SU-DHL-6 (cell line): ENCODE results near the gene GRAMD4.

ENCODE experiments used
- H2AFZ ChIP-seq: fragments of 200-600 bp; sonication (generic); 2 replicates; pipeline ENCODE4 v1.6.1; 2014; ENCODE audit warnings: low read depth, mild to moderate bottlenecking, moderate library complexity, mixed read lengths, antibody characterized with exemption, low read length; ENCODE audit not compliant: severe bottlenecking
- H3F3A ChIP-seq: fragments of 200-600 bp; shearing (Covaris generic); 2 replicates; pipeline ENCODE4 v1.6.0; 2016; ENCODE audit warnings: antibody characterized with exemption, mild to moderate bottlenecking; ENCODE audit not compliant: insufficient read depth
- H3K27ac ChIP-seq: fragments of 200-600 bp; sonication (generic); 2 replicates; pipeline ENCODE4 v1.5.1; 2016; ENCODE audit warnings: low read depth, mild to moderate bottlenecking, low read length, moderate library complexity, mixed read lengths
- H3K27me3 ChIP-seq: fragments of 200-600 bp; sonication (generic), shearing (Covaris generic); 2 replicates; pipeline ENCODE4 v1.6.0; 2014; ENCODE audit warnings: mild to moderate bottlenecking, low read length
- H3K36me3 ChIP-seq: fragments of 200-600 bp; sonication (generic); 2 replicates; pipeline ENCODE4 v1.6.1; 2014; ENCODE audit warnings: mild to moderate bottlenecking, low read length, mixed read lengths
- H3K4me2 ChIP-seq: fragments of 300-600, 200-600 bp; shearing (Covaris generic), sonication (generic); 2 replicates; pipeline ENCODE4 v1.6.0; 2014; ENCODE audit warnings: low read length, low read depth, mild to moderate bottlenecking; ENCODE audit not compliant: poor library complexity, severe bottlenecking
- H3K4me3 ChIP-seq: fragments of 200-600 bp; sonication (generic); 2 replicates; pipeline ENCODE4 v1.5.1; 2014; ENCODE audit warnings: antibody characterized with exemption, low read length, mild to moderate bottlenecking, mixed read lengths; ENCODE audit not compliant: insufficient read depth, poor library complexity, severe bottlenecking
- H3K79me2 ChIP-seq: fragments of 200-600 bp; sonication (generic); 2 replicates; pipeline ENCODE4 v1.6.1; 2014; ENCODE audit warnings: mild to moderate bottlenecking, low read length, moderate library complexity; ENCODE audit not compliant: insufficient read depth
- H3K9ac ChIP-seq: fragments of 200-600 bp; sonication (generic); 2 replicates; pipeline ENCODE4 v1.7.0; 2014; ENCODE audit warnings: mild to moderate bottlenecking, low read length
- H3K9me2 ChIP-seq: fragments of 200-600 bp; sonication (generic); replicated peaks from 2 replicates; pipeline ENCODE4 v1.6.1; 2014; ENCODE audit warnings: low read length; ENCODE audit not compliant: insufficient read depth
- H3K9me3 ChIP-seq: fragments of 200-600 bp; sonication (generic); 2 replicates; pipeline ENCODE4 v1.6.1; 2014; ENCODE audit warnings: low read length, mixed read lengths; ENCODE audit not compliant: insufficient read depth
- H4K20me1 ChIP-seq: fragments of 200-600 bp; sonication (generic); 2 replicates; pipeline ENCODE4 v1.6.1; 2014; ENCODE audit warnings: low read depth, mild to moderate bottlenecking, antibody characterized with exemption, low read length, moderate library complexity, mixed read lengths
- CTCF ChIP-seq: fragments of 200-600 bp; sonication (generic); IDR thresholded peaks from one replicate; pipeline ENCODE4 v1.5.1; 2017; ENCODE audit warnings: antibody characterized with exemption, mild to moderate bottlenecking, low read length, moderate library complexity; ENCODE audit not compliant: insufficient read depth, poor library complexity, severe bottlenecking
- EZH2phosphoT487 ChIP-seq: fragments of 200-600 bp; sonication (generic), shearing (Covaris generic); conservative IDR thresholded peaks from 2 replicates; pipeline ENCODE4 v1.6.1; 2018; ENCODE audit warnings: mild to moderate bottlenecking, antibody characterized with exemption, low read length, moderate library complexity, mixed read lengths

GRAMD4 gene

DNA sequence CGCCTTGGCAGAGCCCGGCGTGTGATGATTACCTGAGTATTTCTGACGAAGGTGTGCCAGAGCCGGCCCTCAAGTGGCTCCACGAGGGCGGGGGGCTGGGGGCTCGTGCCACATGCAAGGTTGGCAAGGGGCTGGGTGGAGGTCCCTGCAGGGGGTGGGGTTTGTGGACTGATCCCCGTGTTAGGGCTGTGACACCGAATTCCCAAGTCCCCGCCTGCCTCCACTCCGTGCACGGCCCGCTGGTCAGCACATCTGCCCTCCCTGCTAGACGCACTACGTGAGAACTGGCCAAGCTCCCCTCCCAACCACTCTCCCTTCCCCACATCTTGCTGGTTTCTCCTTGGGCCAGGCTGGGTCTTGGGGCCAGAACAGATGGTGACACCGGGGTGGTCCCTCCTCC, 34.2 kb downstream of the GRAMD4 start:
- H3K9ac ChIP-seq: no peak overlapping the region
- H3K4me3 ChIP-seq: no peak overlapping the region
- H3F3A ChIP-seq: no peaks in the 10 kb centered on the region
- H3K36me3 ChIP-seq: no peaks in the 10 kb centered on the region
- H3K27ac ChIP-seq: no peak overlapping the region
- TF ChIP-seq EZH2phosphoT487: no peak
- TF ChIP-seq CTCF: no peak
- H3K4me2 ChIP-seq: no peak overlapping the region
- no peak overlapping the region for H2AFZ ChIP-seq
- no peaks in the 10 kb centered on the region for H3K27me3 ChIP-seq
- H3K9me2 ChIP-seq: no peaks in the 10 kb centered on the region
- no peaks in the 10 kb centered on the region for H3K79me2 ChIP-seq
- no peaks in the 10 kb centered on the region for H4K20me1 ChIP-seq
- no peaks in the 10 kb centered on the region for H3K9me3 ChIP-seq

DNA sequence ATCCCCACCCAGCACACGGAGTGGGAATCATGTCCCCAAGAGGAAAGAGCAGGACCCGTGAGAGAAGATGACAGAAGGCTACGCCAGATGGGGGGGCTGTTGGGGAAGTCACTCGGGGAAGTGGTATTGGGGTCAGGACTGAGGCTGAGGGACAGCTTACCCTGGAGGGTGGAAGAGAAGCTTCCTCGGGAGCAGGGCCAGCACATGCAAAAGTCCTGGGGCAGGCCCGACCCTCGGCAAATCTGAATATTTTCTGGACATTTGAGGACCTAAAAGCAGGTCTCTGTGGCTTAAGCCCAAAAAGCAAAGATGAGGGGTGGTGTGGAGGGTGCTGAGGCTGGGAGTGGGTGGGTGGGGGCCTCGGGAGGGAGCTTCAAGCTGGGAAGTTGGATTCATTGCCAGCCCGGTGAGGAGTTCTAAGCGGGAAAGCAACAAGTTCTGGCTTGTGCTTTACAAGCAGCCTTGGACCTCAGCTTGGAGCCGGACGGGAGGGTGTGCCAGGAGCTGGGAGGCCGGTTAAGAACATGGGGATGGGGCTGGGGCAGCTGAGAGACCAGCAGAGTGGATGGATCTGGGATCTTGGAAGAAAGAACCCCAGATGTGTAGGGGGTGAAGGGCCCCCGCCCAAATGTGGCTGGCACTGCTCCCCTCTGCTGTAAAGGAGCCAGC, 34.9 kb downstream of the GRAMD4 start:
- H3K36me3 ChIP-seq: no peaks in the 10 kb centered on the region
- H3K79me2 ChIP-seq: no peaks in the 10 kb centered on the region
- no peaks in the 10 kb centered on the region for H3K9me2 ChIP-seq
- H2AFZ ChIP-seq: no peak overlapping the region
- no peaks in the 10 kb centered on the region for H3K27me3 ChIP-seq
- TF ChIP-seq EZH2phosphoT487 (no peak), CTCF (no peak)
- no peak overlapping the region for H3K4me3 ChIP-seq
- no peak overlapping the region for H3K27ac ChIP-seq
- no peak overlapping the region for H3K9ac ChIP-seq
- H4K20me1 ChIP-seq: no peaks in the 10 kb centered on the region
- H3F3A ChIP-seq: no peaks in the 10 kb centered on the region
- H3K9me3 ChIP-seq: no peaks in the 10 kb centered on the region
- no peak overlapping the region for H3K4me2 ChIP-seq

DNA sequence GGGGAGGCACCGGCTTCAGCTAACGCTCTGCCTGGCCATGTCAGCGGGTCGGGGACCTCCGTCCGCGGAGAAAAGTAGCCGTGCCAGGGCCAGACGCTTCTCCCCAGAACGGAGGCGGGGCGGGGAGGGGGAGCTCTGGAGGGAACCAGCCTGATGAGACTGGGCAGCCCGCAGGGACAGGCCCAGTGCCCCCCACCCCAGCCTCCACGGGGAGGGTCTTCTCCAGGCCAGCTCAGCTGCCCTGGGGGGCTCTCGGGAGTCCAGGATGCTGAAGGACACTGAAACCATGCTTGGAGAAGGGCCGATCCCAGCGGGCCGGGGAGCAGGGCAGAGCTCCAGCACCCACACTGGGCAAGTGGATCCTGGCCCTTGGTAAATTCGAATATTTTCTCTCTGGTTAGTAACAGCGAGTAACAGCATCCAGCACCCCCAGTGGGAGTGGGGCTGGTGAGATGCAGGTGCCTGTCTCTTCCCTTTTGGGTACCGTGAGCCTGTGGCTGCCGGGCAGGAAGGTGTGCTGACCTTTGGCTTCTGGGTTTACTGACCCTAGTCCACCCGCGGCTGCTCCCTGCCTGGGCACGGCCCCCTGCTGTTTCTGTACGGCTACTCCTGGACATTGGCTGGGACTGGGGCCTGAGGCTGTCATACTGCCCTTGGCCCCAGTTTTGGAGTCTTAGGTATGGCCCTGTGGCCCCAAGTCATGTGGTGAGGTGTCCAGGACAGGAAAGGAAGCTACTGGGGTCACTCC, 35.8 kb downstream of the GRAMD4 start:
- Histone ChIP-seq H3K27ac (no peak overlapping the region), H3K79me2 (no peaks in the 10 kb centered on the region), H2AFZ (no peak overlapping the region), H3K4me3 (no peak overlapping the region), H3K9ac (no peak overlapping the region), H3F3A (no peaks in the 10 kb centered on the region), H3K9me2 (no peaks in the 10 kb centered on the region), H4K20me1 (no peaks in the 10 kb centered on the region), H3K4me2 (no peak overlapping the region), H3K9me3 (no peaks in the 10 kb centered on the region), H3K36me3 (no peaks in the 10 kb centered on the region), H3K27me3 (no peaks in the 10 kb centered on the region)
- no peak for TF ChIP-seq CTCF
- TF ChIP-seq EZH2phosphoT487: no peak
